GM12864 (cell line): ENCODE data around the gene KCNMA1.

Experiments
- DNase-seq: peaks from one replicate; pipeline ENCODE4 v3.0.0-alpha.2; 2011; ENCODE audit warnings: low read depth
- H3K4me3 ChIP-seq: 2 replicates; pipeline ENCODE4 v1.5.1; 2011; ENCODE audit warnings: mild to moderate bottlenecking, low read depth, low read length, control low read depth
- CTCF ChIP-seq: IDR thresholded peaks from 2 replicates; pipeline ENCODE4 v1.5.1; 2011; ENCODE audit warnings: low read depth, mild to moderate bottlenecking, moderate library complexity, low read length, control low read depth, inconsistent platforms; ENCODE audit errors: missing control alignments

Gene KCNMA1

GRCh38 chr10:77244746-77245145 lies 392.9 kb downstream of the KCNMA1 start:
- no peak for TF ChIP-seq CTCF
- H3K4me3 ChIP-seq, result no peak overlapping the region
- DNase-seq, result no peak

GRCh38 chr10:77244286-77244685 lies 393.3 kb downstream of the KCNMA1 start:
- DNase-seq, result no peak
- TF ChIP-seq CTCF, result no peak
- H3K4me3 ChIP-seq, result no peak overlapping the region

- TF ChIP-seq CTCF, result no peak
- no peak for DNase-seq
- H3K4me3 ChIP-seq, result no peak overlapping the region
These were observed 396.3 kb downstream of the KCNMA1 start for GRCh38 chr10:77241350-77241725.

GRCh38 chr10:77240706-77241349 lies 396.8 kb downstream of the KCNMA1 start:
- no peak for DNase-seq
- no peak for TF ChIP-seq CTCF
- no peak overlapping the region for H3K4me3 ChIP-seq

GRCh38 chr10:77240041-77240652 lies 397.5 kb downstream of the KCNMA1 start:
- no peak for DNase-seq
- TF ChIP-seq CTCF, result no peak
- H3K4me3 ChIP-seq, result no peak overlapping the region

GRCh38 chr10:77237120-77237519 lies 400.5 kb downstream of the KCNMA1 start:
- H3K4me3 ChIP-seq, result no peak overlapping the region
- no peak for DNase-seq
- TF ChIP-seq CTCF, result no peak

GRCh38 chr10:77236700-77237099 lies 400.9 kb downstream of the KCNMA1 start:
- no peak overlapping the region for H3K4me3 ChIP-seq
- TF ChIP-seq CTCF, result no peak
- DNase-seq, result no peak
